H7 (cell line): ENCODE results near the gene GAREM1. TPM values are rescaled to one million over a fixed set of nuclear protein-coding genes. Genes with fewer than 3 reads are reported as not detected.

Experiments
- DNase-seq: peaks from one replicate; pipeline ENCODE4 v3.0.0; 2012
- H3K27me3 ChIP-seq: 2 replicates; pipeline ENCODE4 v1.6.0; 2011; ENCODE audit warnings: mild to moderate bottlenecking, low read length; ENCODE audit not compliant: control insufficient read depth, insufficient read depth
- H3K36me3 ChIP-seq: replicated peaks from 2 replicates; pipeline ENCODE4 v1.5.1; 2011; ENCODE audit warnings: low read length; ENCODE audit not compliant: control insufficient read depth, insufficient read depth
- H3K4me3 ChIP-seq: 2 replicates; pipeline ENCODE4 v1.5.1; 2011; ENCODE audit warnings: low read depth, mild to moderate bottlenecking, control low read depth, low read length, moderate library complexity; ENCODE audit not compliant: insufficient read depth
- total RNA-seq: library from RNA; depleted of rRNA; stranded (reverse); fragments of >200 nt; shearing (Covaris generic); gene quantifications from 2 replicates; pipeline ENCODE4 v1.2.3, GENCODE V29; 2014

The GAREM1 gene
- total RNA-seq, 1 experiment from 2014 or later = 4.9 TPM

- no peak for DNase-seq
- no peaks in the 10 kb centered on the region for H3K27me3 ChIP-seq
- H3K4me3 ChIP-seq = no peak overlapping the region
- H3K36me3 ChIP-seq = no peaks in the 10 kb centered on the region
These were observed 92.0 kb downstream of the GAREM1 start for GRCh38 chr18:32378705-32379104.

- no peak for DNase-seq
- Histone ChIP-seq H3K27me3 (no peaks in the 10 kb centered on the region), H3K36me3 (no peaks in the 10 kb centered on the region), H3K4me3 (no peak overlapping the region)
These were observed 96.7 kb downstream of the GAREM1 start for GRCh38 chr18:32373995-32374394.

- no peaks in the 10 kb centered on the region for H3K27me3 ChIP-seq
- no peak for DNase-seq
- no peaks in the 10 kb centered on the region for H3K36me3 ChIP-seq
- H3K4me3 ChIP-seq = no peak overlapping the region
These were observed 97.2 kb downstream of the GAREM1 start for GRCh38 chr18:32373505-32373904.

- no peak overlapping the region for H3K4me3 ChIP-seq
- no peaks in the 10 kb centered on the region for H3K36me3 ChIP-seq
- DNase-seq = no peak
- H3K27me3 ChIP-seq = no peaks in the 10 kb centered on the region
These were observed 98.2 kb downstream of the GAREM1 start for GRCh38 chr18:32372381-32373061.

GRCh38 chr18:32372047-32372380, 98.7 kb downstream of the GAREM1 start:
- Histone ChIP-seq H3K4me3 (no peak overlapping the region), H3K36me3 (no peaks in the 10 kb centered on the region), H3K27me3 (no peaks in the 10 kb centered on the region)
- no peak for DNase-seq

- no peaks in the 10 kb centered on the region for H3K27me3 ChIP-seq
- no peak for DNase-seq
These were observed 99.3 kb downstream of the GAREM1 start for GRCh38 chr18:32371384-32371783.

GRCh38 chr18:32368991-32369390, 101.7 kb downstream of the GAREM1 start:
- H3K4me3 ChIP-seq = no peak overlapping the region
- DNase-seq = no peak
- no peaks in the 10 kb centered on the region for H3K36me3 ChIP-seq
- no peaks in the 10 kb centered on the region for H3K27me3 ChIP-seq

More at GRCh38 chr18:32371384-32371783, 99.3 kb downstream of the GAREM1 start:
- Histone ChIP-seq H3K36me3 (no peaks in the 10 kb centered on the region), H3K4me3 (no peak overlapping the region)

- Histone ChIP-seq H3K4me3 (no peak overlapping the region), H3K27me3 (no peaks in the 10 kb centered on the region), H3K36me3 (no peaks in the 10 kb centered on the region)
- no peak for DNase-seq
These were observed 102.5 kb downstream of the GAREM1 start for GRCh38 chr18:32368170-32368569.

- H3K36me3 ChIP-seq = no peaks in the 10 kb centered on the region
- DNase-seq = no peak
- no peaks in the 10 kb centered on the region for H3K27me3 ChIP-seq
- no peak overlapping the region for H3K4me3 ChIP-seq
These were observed 103.8 kb downstream of the GAREM1 start for GRCh38 chr18:32366586-32367538.

GRCh38 chr18:32362484-32362883, 108.2 kb downstream of the GAREM1 start:
- H3K4me3 ChIP-seq = no peak overlapping the region
- H3K36me3 ChIP-seq = no peaks in the 10 kb centered on the region
- DNase-seq = no peak
- H3K27me3 ChIP-seq = no peaks in the 10 kb centered on the region

GRCh38 chr18:32360682-32361345, 109.9 kb downstream of the GAREM1 start:
- Histone ChIP-seq H3K27me3 (no peaks in the 10 kb centered on the region), H3K4me3 (no peak overlapping the region), H3K36me3 (no peaks in the 10 kb centered on the region)
- DNase-seq = no peak

- no peaks in the 10 kb centered on the region for H3K27me3 ChIP-seq
- no peak overlapping the region for H3K4me3 ChIP-seq
- no peak for DNase-seq
- no peaks in the 10 kb centered on the region for H3K36me3 ChIP-seq
These were observed 112.2 kb downstream of the GAREM1 start for GRCh38 chr18:32358529-32358928.

- DNase-seq = no peak
- no peak overlapping the region for H3K4me3 ChIP-seq
- H3K27me3 ChIP-seq = no peaks in the 10 kb centered on the region
- H3K36me3 ChIP-seq = no peaks in the 10 kb centered on the region
These were observed 112.6 kb downstream of the GAREM1 start for GRCh38 chr18:32358075-32358474.

- no peak overlapping the region for H3K4me3 ChIP-seq
These were observed 114.8 kb downstream of the GAREM1 start for GRCh38 chr18:32355896-32356295.

GRCh38 chr18:32354518-32354917, 116.2 kb downstream of the GAREM1 start:
- H3K36me3 ChIP-seq = no peaks in the 10 kb centered on the region
- DNase-seq = no peak
- no peaks in the 10 kb centered on the region for H3K27me3 ChIP-seq
- no peak overlapping the region for H3K4me3 ChIP-seq

More at GRCh38 chr18:32355896-32356295, 114.8 kb downstream of the GAREM1 start:
- DNase-seq = no peak
- Histone ChIP-seq H3K27me3 (no peaks in the 10 kb centered on the region), H3K36me3 (no peaks in the 10 kb centered on the region)
